ENCODE data around the gene C20orf173.

- TF ChIP-seq, protein P1, sequence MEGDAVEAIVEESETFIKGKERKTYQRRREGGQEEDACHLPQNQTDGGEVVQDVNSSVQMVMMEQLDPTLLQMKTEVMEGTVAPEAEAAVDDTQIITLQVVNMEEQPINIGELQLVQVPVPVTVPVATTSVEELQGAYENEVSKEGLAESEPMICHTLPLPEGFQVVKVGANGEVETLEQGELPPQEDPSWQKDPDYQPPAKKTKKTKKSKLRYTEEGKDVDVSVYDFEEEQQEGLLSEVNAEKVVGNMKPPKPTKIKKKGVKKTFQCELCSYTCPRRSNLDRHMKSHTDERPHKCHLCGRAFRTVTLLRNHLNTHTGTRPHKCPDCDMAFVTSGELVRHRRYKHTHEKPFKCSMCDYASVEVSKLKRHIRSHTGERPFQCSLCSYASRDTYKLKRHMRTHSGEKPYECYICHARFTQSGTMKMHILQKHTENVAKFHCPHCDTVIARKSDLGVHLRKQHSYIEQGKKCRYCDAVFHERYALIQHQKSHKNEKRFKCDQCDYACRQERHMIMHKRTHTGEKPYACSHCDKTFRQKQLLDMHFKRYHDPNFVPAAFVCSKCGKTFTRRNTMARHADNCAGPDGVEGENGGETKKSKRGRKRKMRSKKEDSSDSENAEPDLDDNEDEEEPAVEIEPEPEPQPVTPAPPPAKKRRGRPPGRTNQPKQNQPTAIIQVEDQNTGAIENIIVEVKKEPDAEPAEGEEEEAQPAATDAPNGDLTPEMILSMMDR (IDR thresholded peaks at IDR 0.05) = no peak
- TF ChIP-seq REST (IDR thresholded peaks at IDR 0.05; ENCODE audit: low read depth, low read length) (no peak), IRF3 (IDR thresholded peaks at IDR 0.05; ENCODE audit: low read depth, low read length) (no peak), SIN3A (IDR thresholded peaks at IDR 0.05; ENCODE audit: borderline replicate concordance, low read depth, low read length) (no peak), RAD21 (IDR thresholded peaks at IDR 0.05; ENCODE audit: low read length) (no peak)
These were observed 35.5 kb upstream of the C20orf173 start for GRCh38 chr20:35564905-35565304.
